A549 treated with AZD9567 at 1 μM for 4 hours (cell line): ENCODE data around the gene WDR43. TPM values are rescaled to one million over a fixed set of nuclear protein-coding genes. Genes with fewer than 3 reads are reported as not detected.

Experiments
- total RNA-seq: library from RNA; stranded (reverse); fragments of 200-300 nt; extraction: Qiagen RNA extraction; gene quantifications from 5 replicates; pipeline ENCODE4 v1.2.3, GENCODE V29; 2022; ENCODE audit not compliant: insufficient read depth

The WDR43 gene, protein sequence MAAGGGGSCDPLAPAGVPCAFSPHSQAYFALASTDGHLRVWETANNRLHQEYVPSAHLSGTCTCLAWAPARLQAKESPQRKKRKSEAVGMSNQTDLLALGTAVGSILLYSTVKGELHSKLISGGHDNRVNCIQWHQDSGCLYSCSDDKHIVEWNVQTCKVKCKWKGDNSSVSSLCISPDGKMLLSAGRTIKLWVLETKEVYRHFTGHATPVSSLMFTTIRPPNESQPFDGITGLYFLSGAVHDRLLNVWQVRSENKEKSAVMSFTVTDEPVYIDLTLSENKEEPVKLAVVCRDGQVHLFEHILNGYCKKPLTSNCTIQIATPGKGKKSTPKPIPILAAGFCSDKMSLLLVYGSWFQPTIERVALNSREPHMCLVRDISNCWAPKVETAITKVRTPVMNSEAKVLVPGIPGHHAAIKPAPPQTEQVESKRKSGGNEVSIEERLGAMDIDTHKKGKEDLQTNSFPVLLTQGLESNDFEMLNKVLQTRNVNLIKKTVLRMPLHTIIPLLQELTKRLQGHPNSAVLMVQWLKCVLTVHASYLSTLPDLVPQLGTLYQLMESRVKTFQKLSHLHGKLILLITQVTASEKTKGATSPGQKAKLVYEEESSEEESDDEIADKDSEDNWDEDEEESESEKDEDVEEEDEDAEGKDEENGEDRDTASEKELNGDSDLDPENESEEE
- total RNA-seq = 84.0 to 148 TPM (median 84.2 TPM) in 5 replicates

DNA sequence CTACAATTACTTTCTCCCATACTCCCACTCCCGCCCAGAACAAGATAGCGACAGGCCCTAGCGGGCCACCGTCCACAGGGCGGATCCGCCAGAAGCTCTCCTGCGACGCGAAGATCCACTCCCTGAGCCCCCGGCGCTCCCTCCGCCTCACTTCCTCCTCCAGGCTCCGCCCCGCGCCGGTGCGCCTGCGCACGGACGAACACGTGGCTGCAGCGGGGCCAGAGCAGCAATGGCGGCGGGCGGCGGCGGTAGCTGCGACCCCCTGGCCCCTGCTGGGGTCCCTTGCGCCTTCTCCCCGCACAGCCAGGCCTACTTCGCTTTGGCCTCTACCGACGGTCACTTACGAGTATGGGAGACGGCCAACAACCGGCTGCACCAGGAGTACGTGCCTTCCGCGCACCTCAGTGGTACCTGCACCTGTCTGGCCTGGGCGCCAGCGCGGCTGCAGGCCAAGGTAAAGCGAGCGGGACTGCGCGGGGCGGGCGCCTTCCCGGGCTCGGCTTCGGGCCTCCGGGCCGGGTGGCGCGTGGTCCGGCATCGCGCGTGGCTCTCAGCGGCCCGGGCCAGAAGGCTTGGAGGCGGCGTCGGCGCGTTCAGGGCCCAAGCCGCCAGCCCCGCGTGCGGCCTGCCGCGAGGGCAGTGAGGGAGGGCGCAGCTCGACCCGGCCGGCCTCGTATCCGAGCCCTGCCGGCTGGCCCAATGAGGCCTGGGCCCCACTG, at the start of gene WDR43:
Gene WDR43 (plus strand): TSS at position 198 of the 719 bp plus-strand sequence. CDS start 32 bp downstream, at position 230.

DNA sequence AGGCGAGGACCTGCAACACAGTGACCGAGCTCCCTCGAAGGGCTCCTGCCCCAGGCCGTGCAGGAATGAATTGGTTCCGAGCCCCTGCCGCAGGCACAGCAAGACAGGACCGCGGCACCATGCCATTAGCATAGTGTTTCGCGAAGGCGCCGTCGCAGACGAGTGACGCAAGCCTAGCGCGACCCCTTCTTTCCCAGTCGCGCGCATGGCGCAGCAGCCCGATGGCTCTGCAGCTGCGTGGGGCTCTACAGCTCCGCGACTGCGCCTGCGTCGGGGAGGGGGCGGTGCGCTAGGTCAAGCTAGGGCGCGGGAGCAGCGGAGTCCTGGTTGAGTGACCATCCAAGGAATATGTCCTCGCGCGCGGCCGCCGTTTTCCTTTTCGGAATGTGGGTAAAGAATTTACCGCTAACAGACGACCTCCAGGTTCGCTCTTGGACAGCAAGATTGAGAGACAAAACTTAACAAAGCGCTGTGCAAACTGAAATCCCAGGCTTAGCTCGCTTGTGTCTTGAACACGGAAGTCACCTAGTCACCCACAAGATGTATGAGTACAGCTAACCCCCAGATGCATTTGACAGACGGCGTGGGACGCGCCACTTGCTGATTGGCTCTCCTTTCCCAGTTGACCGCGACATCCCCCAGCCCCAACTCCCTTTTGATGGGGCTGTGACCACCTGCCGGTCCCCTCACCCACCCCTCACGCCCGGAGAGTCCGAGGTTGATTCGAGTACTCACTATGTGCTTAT, 24.1 kb upstream of the WDR43 start, which contains the start of gene TRMT61B:
Gene TRMT61B (minus strand): TSS at position 164 of the 746 bp plus-strand sequence. CDS start 32 bp downstream, at position 132.

GRCh38 chr2:28981016-28981441, 86.6 kb downstream of the WDR43 start, which contains the start of gene TOGARAM2:
TOGARAM2 (plus strand) TSS chr2:28981298; CDS start chr2:28994835, 13,537 bp downstream.

Other genes starting within 250 kb of the WDR43 start
- 105 to 135 TPM (median 126 TPM) in 5 replicates for gene PPP1CB, start 142.8 kb upstream of the WDR43 start, total RNA-seq
- 0.12 to 0.24 TPM (median 0.17 TPM) in 4 of 5 replicates, not detected in the other for gene SPDYA, start 83.8 kb upstream of the WDR43 start, total RNA-seq
- 12.9 to 26.2 TPM (median 14.8 TPM) in 5 replicates for gene TRMT61B, start 24.4 kb upstream of the WDR43 start, total RNA-seq
- 0.14 to 0.40 TPM (median 0.16 TPM) in 4 of 5 replicates, not detected in the other for gene TOGARAM2, start 86.6 kb downstream of the WDR43 start, total RNA-seq
- not detected in 5 replicates for gene PCARE, start 179.9 kb downstream of the WDR43 start, total RNA-seq
- gene CLIP4, start 220.7 kb downstream of the WDR43 start, total RNA-seq = 15.9 to 22.0 TPM (median 20.4 TPM) in 5 replicates